Common myeloid progenitor, CD34-positive (primary cell): ENCODE data around the gene SLN. TPM values are rescaled to one million over a fixed set of nuclear protein-coding genes. Genes with fewer than 3 reads are reported as not detected.
"Not testable (repeated sequence)": the region's sequence is repeated elsewhere in the genome, so short reads cannot be mapped to it uniquely, and the experiment has no call there.

Experiments
- CTCF ChIA-PET: fragments of 350-600 bp; sonication (Branson Sonifier 250); formaldehyde crosslinking; loops from one replicate; lab custom pipeline; 2021; ENCODE audit warnings: antibody characterized with exemption; lab: Charles Lee
- POLR2A ChIA-PET: fragments of 350-600 bp; sonication (Branson Sonifier 250); formaldehyde crosslinking; loops from one replicate; lab custom pipeline; 2021; ENCODE audit warnings: antibody characterized with exemption; lab: Charles Lee
- DNase-seq, 3 donors: peaks; one replicate each; pipeline versions ENCODE4 v3.0.0 to v3.0.0-alpha.2; 2013
- H3K27ac ChIP-seq, 2 experiments: 1 replicate in 1 of 2; 2 replicates in 1 of 2; pipeline ENCODE4 v1.7.0; 2013; ENCODE audit warnings: inconsistent platforms in 2 of 2, low read length in 2 of 2, mild to moderate bottlenecking in 2 of 2, low read depth in 1 of 2, moderate library complexity in 1 of 2; ENCODE audit not compliant: severe bottlenecking in 2 of 2, insufficient read depth in 1 of 2, poor library complexity in 1 of 2
- H3K27me3 ChIP-seq, 5 experiments: replicated peaks in 2 of 5; 1 replicate in 3 of 5; 2 replicates in 2 of 5; pipeline versions ENCODE4 v1.6.1 to v1.7.0; 2013; ENCODE audit warnings: low read length in 4 of 5, mild to moderate bottlenecking in 2 of 5, moderate library complexity in 2 of 5, inconsistent platforms in 1 of 5; ENCODE audit not compliant: insufficient read depth in 5 of 5, control insufficient read depth in 4 of 5
- H3K36me3 ChIP-seq, 4 experiments: 1 replicate in 2 of 4; 2 replicates in 2 of 4; pipeline versions ENCODE4 v1.6.1 to v1.7.0; 2013; ENCODE audit warnings: low read length in 3 of 4, control low read depth in 1 of 4, mild to moderate bottlenecking in 1 of 4; ENCODE audit not compliant: control insufficient read depth in 4 of 4, insufficient read depth in 4 of 4
- H3K4me1 ChIP-seq, 4 experiments: 1 replicate in 3 of 4; 2 replicates in 1 of 4; pipeline versions ENCODE4 v1.6.1 to v1.7.1; 2013; ENCODE audit warnings: low read length in 3 of 4, mild to moderate bottlenecking in 3 of 4, control low read depth in 1 of 4, inconsistent platforms in 1 of 4, moderate library complexity in 1 of 4; ENCODE audit not compliant: control insufficient read depth in 4 of 4, insufficient read depth in 4 of 4; ENCODE audit errors: control extremely low read depth in 1 of 4
- H3K4me3 ChIP-seq, 7 experiments: 1 replicate in 4 of 7; 2 replicates in 3 of 7; pipeline versions ENCODE4 v1.5.1 to v1.7.0; 2013; ENCODE audit warnings: mild to moderate bottlenecking in 7 of 7, low read length in 6 of 7, moderate library complexity in 6 of 7, inconsistent platforms in 2 of 7, low read depth in 2 of 7, control low read depth in 1 of 7; ENCODE audit not compliant: insufficient read depth in 4 of 7, control insufficient read depth in 1 of 7; ENCODE audit errors: extremely low read depth in 1 of 7
- H3K9me3 ChIP-seq, 5 experiments: 1 replicate in 4 of 5; 2 replicates in 1 of 5; pipeline versions ENCODE4 v1.6.1 to v1.7.1; 2013; ENCODE audit warnings: low read length in 4 of 5, mild to moderate bottlenecking in 2 of 5, inconsistent platforms in 1 of 5, low read depth in 1 of 5, moderate library complexity in 1 of 5; ENCODE audit not compliant: control insufficient read depth in 4 of 5, insufficient read depth in 2 of 5; ENCODE audit errors: control extremely low read depth in 1 of 5
- WGBS: methylation state at CpG from one replicate; pipeline ENCODE4 v1.1.5; 2013; ENCODE audit not compliant: insufficient coverage; 5-methylcytosine and 5-hydroxymethylcytosine counted together
- polyA plus RNA-seq: library from polyadenylated mRNA; unstranded; fragments of 120-200 nt; gene quantifications from one replicate; pipeline ENCODE4 v1.2.1, GENCODE V29; 2013

Gene SLN
- not detected for polyA plus RNA-seq

DNA sequence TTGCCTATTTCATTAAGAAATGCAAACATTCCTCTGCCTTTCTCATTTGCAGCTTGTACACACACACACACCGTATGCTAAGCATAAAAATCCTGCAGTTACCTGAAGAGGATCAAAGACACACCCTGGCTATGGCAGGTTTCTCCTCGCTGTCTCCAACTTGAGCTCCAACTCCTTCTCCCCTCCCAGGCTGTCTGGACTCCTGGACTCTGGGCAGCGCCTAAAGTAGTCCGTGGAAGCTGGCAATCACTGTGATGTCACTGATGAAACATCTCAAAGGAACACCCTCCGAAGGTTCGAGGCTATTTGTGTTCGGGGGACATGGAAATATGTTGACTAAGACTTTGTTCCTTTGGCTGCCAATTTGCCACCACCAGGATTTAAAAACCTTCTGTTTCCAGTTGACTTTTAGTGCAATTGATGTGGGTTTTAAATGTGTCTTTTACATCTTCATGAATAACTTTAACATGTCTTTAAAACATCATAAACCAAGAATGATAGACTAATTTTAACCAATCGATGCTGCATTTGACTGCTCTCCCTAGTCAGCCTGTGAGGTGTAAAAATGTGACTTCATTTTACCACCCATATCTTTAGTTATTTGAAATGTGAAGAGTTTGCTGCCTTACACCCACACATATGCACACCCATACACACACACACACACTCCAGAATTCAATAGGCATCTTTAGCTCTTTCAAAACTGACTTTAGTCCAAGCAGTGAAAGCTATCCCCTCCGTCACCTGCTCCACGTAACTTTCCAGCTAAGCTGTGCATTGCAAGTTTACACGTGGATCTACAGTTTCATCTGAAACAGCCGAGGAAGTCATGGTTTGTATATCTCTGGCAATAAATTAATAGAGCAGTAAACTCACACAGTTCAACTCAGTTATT, at the start of gene SLN:
Gene SLN (minus strand): TSS at position 196 of the 895 bp plus-strand sequence.
- 87% methylated on average over 5 of the region's 12 CpGs for WGBS
- DNase-seq, result no peak
- ChIA-PET CTCF (no interaction called here), POLR2A (no interaction called here)
- Histone ChIP-seq H3K27ac (no peak within 1 kb of the TSS), H3K4me3 (no peak within 1 kb of the TSS), H3K4me1 (no peaks in the 10 kb centered on the region), H3K27me3 (peaks cover 0 to 21% (median 4%) of the 10 kb centered on the region in 5 experiments), H3K9me3 (no peaks in the 10 kb centered on the region), H3K36me3 (no peaks in the 10 kb centered on the region)

DNA sequence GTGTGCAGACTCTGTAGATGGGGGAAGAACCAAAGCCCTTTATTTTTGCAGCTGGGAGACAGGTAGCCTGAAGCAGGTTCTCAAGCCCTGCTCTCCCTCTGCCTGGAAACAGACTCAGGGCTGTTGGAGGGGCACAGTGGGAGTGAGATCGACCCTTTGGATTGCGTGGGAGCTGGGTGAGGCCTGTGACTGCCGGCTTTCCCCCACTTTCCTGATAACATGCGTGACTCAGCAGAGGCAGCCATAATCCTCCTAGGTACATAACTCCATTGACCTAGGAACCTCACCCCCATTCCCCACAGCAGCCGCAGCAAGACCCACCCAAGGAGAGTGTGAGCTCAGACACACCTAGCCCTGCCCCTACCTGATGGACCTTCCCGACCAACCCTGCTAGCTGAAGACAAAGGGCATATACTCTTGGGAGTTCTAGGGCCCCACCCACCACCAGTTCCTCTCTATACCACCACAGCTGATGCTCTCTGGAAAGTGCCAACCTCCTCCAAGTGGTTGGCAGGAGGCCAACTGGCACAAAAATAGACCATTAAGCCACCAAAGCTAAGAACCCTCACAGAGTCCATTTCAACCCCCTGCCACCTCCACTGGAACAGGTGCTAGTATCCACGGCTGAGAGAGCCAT, 47.0 kb upstream of the SLN start:
- CTCF ChIA-PET, H3K4me3 ChIP-seq, H3K9me3 ChIP-seq, H3K36me3 ChIP-seq, DNase-seq, H3K4me1 ChIP-seq, H3K27ac ChIP-seq, POLR2A ChIA-PET, H3K27me3 ChIP-seq: not testable (repeated sequence)
- 93% methylated on average over 5 of the region's 7 CpGs for WGBS

DNA sequence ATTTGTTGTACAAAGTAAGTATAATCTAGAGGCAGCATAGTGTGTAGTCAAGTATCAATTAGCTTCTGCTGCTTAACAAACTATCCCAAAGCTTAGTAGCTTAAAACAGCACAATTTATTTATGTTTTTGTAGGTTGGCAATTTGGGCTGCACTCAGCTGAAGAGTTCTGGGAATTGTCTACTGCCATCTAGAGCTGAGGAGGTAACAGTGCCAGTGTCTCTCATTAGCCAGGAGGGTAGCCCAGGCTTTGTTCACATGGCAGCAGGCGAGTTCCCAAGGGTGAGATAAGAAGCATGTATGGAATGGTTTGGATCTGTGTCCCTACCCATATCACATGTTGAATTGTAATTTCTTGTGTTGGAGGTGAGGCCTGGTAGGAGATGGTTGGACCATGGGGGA, 45.8 kb upstream of the SLN start:
- WGBS, result no CpG with 5 or more reads among the region's 1 CpG
- ChIA-PET POLR2A (no interaction called here), CTCF (no interaction called here)
- Histone ChIP-seq H3K27me3 (peaks cover 0 to 3% (median 0%) of the 10 kb centered on the region in 5 experiments), H3K36me3 (no peaks in the 10 kb centered on the region), H3K4me1 (no peaks in the 10 kb centered on the region), H3K27ac (no peak overlapping the region), H3K9me3 (peaks cover 0 to 3% (median 0%) of the 10 kb centered on the region in 5 experiments), H3K4me3 (no peak overlapping the region)
- no peak for DNase-seq

DNA sequence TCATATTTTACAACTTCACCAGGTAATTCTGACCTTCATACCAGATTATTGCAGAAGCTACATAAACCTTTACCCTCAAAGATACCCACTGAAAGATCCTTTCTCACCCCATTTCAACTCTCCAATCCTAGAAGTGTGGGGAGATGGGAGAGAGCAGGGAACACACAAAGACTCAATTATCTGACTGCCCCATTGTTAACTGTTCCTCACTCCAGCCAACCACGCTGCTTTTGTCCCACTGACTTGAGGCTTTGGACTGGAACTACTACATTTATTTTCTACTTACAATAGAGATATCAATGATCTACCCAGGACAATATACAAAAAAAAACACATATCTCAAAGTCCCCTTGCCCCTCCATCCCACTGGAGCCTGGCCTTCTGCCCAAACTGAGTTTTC, 44.7 kb upstream of the SLN start:
- no peaks in the 10 kb centered on the region for H3K4me1 ChIP-seq
- DNase-seq, result no peak
- no peaks in the 10 kb centered on the region for H3K36me3 ChIP-seq
- H3K9me3 ChIP-seq, result peaks cover 0 to 3% (median 0%) of the 10 kb centered on the region in 5 experiments
- ChIA-PET CTCF (interaction anchor here (0.8 kb wide), 1 partner anchor 193 kb away, joined by 3 read pairs; no protein-coding TSS in a partner anchor), POLR2A (no interaction called here)
- H3K4me3 ChIP-seq, result no peak overlapping the region
- 88% methylated on average over 1 of the region's 1 CpG for WGBS
- H3K27me3 ChIP-seq, result peaks cover 0 to 3% (median 0%) of the 10 kb centered on the region in 5 experiments
- no peak overlapping the region for H3K27ac ChIP-seq

DNA sequence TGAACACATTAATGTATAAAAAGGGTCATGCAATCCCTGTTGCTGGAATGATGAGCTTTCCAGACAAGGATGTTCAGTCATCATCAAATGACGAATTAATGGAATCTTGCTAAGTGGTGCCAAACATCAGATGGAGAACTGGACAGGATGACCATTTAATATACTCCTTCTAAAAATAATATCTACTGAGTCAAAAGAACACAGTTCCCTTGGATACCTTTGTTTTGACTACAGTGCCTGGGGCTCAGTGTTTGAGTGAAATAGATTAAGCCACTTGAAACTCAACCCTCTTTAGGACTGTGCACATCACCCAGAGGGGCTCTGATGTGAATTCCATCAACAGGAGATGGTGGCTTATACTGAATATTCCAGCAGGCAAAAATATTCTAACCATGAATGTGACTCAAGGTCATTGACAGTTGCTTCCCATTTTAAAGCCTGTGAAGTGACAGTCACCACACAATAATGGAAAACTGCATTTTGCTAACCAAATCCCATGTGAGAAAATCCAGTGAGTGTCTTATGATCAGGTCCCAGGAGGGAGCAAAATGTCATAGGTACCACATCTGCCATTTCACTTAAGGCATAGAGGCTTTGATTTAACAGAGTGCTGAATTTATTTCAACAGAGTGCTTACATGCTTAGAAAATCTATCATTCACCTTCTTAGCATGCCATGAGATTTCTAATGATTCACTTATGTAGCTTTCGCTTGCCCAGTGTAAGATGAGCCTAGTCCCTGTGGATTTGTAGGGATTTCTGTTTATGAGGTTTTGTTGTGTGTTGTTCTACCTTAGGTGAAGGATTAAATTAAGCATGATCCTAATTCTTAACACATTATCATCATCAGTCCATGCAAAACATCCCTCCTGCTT, 41.3 kb upstream of the SLN start:
- H3K4me3 ChIP-seq, result no peak overlapping the region
- POLR2A ChIA-PET, result no interaction called here
- no peaks in the 10 kb centered on the region for H3K36me3 ChIP-seq
- no peak for DNase-seq
- H3K27ac ChIP-seq, result no peak overlapping the region
- no peaks in the 10 kb centered on the region for H3K9me3 ChIP-seq
- peaks cover 0 to 3% (median 0%) of the 10 kb centered on the region in 5 experiments for H3K27me3 ChIP-seq
- CTCF ChIA-PET, result no interaction called here
- H3K4me1 ChIP-seq, result no peaks in the 10 kb centered on the region
- WGBS, result no CpG with 5 or more reads among the region's 2 CpGs

DNA sequence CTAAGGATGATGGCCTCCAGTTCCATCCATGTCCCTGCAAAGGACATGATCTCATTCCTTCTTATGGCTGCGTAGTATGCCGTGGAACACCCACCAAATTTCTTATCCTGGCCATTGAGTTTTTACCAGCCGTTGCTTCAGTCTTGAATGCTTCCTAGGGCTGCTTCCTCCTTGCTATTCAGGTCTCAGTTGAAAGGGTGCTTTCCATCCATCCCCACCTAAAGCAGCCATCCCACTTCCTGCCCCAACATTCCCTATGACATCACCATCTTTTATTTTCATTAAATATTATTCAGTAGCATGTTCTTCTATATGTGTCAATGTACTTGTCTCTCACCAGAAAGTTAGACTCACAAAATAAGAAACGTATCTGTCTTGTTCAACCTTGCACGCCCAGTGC, 40.7 kb upstream of the SLN start:
- Histone ChIP-seq H3K4me3 (no peak overlapping the region), H3K4me1 (no peaks in the 10 kb centered on the region), H3K27ac (no peak overlapping the region), H3K36me3 (no peaks in the 10 kb centered on the region), H3K27me3 (peaks cover 0 to 3% (median 0%) of the 10 kb centered on the region in 5 experiments), H3K9me3 (no peaks in the 10 kb centered on the region)
- WGBS, result 78% methylated on average over 3 of the region's 5 CpGs
- POLR2A ChIA-PET, result no interaction called here
- CTCF ChIA-PET, result no interaction called here
- DNase-seq, result no peak
